ENCODE data around the gene PCSK2.

PCSK2 gene

GRCh38 chr20:17391127-17391771 lies 164.4 kb downstream of the PCSK2 start:
- no peak for DNase-seq

GRCh38 chr20:17394411-17394810 lies 167.6 kb downstream of the PCSK2 start:
- DNase-seq, result no peak

GRCh38 chr20:17395729-17396128 lies 168.9 kb downstream of the PCSK2 start:
- DNase-seq, result peak in 2 of 56 donors; percentile 6 to 9

- no peak for DNase-seq
These were observed 172.6 kb downstream of the PCSK2 start for GRCh38 chr20:17399303-17399985.

GRCh38 chr20:17403461-17403860 lies 176.6 kb downstream of the PCSK2 start:
- no peak for DNase-seq

GRCh38 chr20:17406051-17406590 lies 179.3 kb downstream of the PCSK2 start:
- DNase-seq, result no peak

- DNase-seq, result no peak
These were observed 180.7 kb downstream of the PCSK2 start for GRCh38 chr20:17407550-17407949.

- no peak for DNase-seq
These were observed 190.4 kb downstream of the PCSK2 start for GRCh38 chr20:17417225-17417624.

- DNase-seq, result no peak
These were observed 191.9 kb downstream of the PCSK2 start for GRCh38 chr20:17418737-17419136.

- DNase-seq, result no peak
These were observed 192.7 kb downstream of the PCSK2 start for GRCh38 chr20:17419479-17420041.

GRCh38 chr20:17421493-17421892 lies 194.7 kb downstream of the PCSK2 start:
- no peak for DNase-seq

- no peak for DNase-seq
These were observed 196.9 kb downstream of the PCSK2 start for GRCh38 chr20:17423782-17424181.

- DNase-seq, result no peak
These were observed 200.8 kb downstream of the PCSK2 start for GRCh38 chr20:17427638-17428037.

- no peak for DNase-seq
These were observed 203.5 kb downstream of the PCSK2 start for GRCh38 chr20:17430125-17430950.

GRCh38 chr20:17431621-17432364 lies 205.0 kb downstream of the PCSK2 start:
- DNase-seq, result peak in 42 of 56 donors; percentile 2 to 77 (median 28)

- DNase-seq, result no peak
These were observed 209.8 kb downstream of the PCSK2 start for GRCh38 chr20:17436664-17437063.

- no peak for DNase-seq
These were observed 210.4 kb downstream of the PCSK2 start for GRCh38 chr20:17437251-17437650.

- DNase-seq, result no peak
These were observed 211.7 kb downstream of the PCSK2 start for GRCh38 chr20:17438436-17439039.

GRCh38 chr20:17439616-17440296 lies 212.9 kb downstream of the PCSK2 start:
- no peak for DNase-seq

GRCh38 chr20:17441745-17442144 lies 214.9 kb downstream of the PCSK2 start:
- DNase-seq, result no peak
